ENCODE measurements around the gene CD2.

CD2 gene

GRCh38 chr1:116739371-116740012 is 14.7 kb upstream of the CD2 start:
- Histone ChIP-seq H3K27ac (no peak overlapping the region), H3K4me3 (ENCODE audit: low read depth, low read length) (no peak overlapping the region), H3K9me3 (ENCODE audit: severe bottlenecking) (peaks cover 23% of the 10 kb centered on the region), H3K36me3 (no peaks in the 10 kb centered on the region), H3K27me3 (ENCODE audit: insufficient read depth, low read depth, severe bottlenecking) (no peaks in the 10 kb centered on the region)
- DNase-seq, result no peak
- no peak for TF ChIP-seq CTCF (IDR thresholded peaks at IDR 0.05; ENCODE audit: low read depth, low read length)

GRCh38 chr1:116740296-116740695 is 13.9 kb upstream of the CD2 start:
- H3K9me3 ChIP-seq (ENCODE audit: severe bottlenecking), result peaks cover 23% of the 10 kb centered on the region
- no peak for DNase-seq
- H3K4me3 ChIP-seq (ENCODE audit: low read depth, low read length), result no peak overlapping the region
- no peaks in the 10 kb centered on the region for H3K36me3 ChIP-seq
- no peaks in the 10 kb centered on the region for H3K27me3 ChIP-seq (ENCODE audit: insufficient read depth, low read depth, severe bottlenecking)
- H3K27ac ChIP-seq, result no peak overlapping the region
- TF ChIP-seq CTCF (IDR thresholded peaks at IDR 0.05; ENCODE audit: low read depth, low read length), result no peak

- H3K27ac ChIP-seq, result no peak overlapping the region
- no peak for DNase-seq
- H3K27me3 ChIP-seq (ENCODE audit: insufficient read depth, low read depth, severe bottlenecking), result no peaks in the 10 kb centered on the region
- H3K4me3 ChIP-seq (ENCODE audit: low read depth, low read length), result no peak overlapping the region
- H3K36me3 ChIP-seq, result no peaks in the 10 kb centered on the region
- peaks cover 23% of the 10 kb centered on the region for H3K9me3 ChIP-seq (ENCODE audit: severe bottlenecking)
- no peak for TF ChIP-seq CTCF (IDR thresholded peaks at IDR 0.05; ENCODE audit: low read depth, low read length)
Measured at GRCh38 chr1:116740746-116741145, 13.5 kb upstream of the CD2 start.

GRCh38 chr1:116741836-116742565 is 12.2 kb upstream of the CD2 start:
- H3K36me3 ChIP-seq, result no peaks in the 10 kb centered on the region
- TF ChIP-seq CTCF (IDR thresholded peaks at IDR 0.05; ENCODE audit: low read depth, low read length), result no peak
- H3K4me3 ChIP-seq (ENCODE audit: low read depth, low read length), result no peak overlapping the region
- DNase-seq, result no peak
- H3K9me3 ChIP-seq (ENCODE audit: severe bottlenecking), result peaks cover 25% of the 10 kb centered on the region
- H3K27me3 ChIP-seq (ENCODE audit: insufficient read depth, low read depth, severe bottlenecking), result no peaks in the 10 kb centered on the region
- H3K27ac ChIP-seq, result no peak overlapping the region

- no peak for DNase-seq
- Histone ChIP-seq H3K9me3 (ENCODE audit: severe bottlenecking) (peaks cover 32% of the 10 kb centered on the region), H3K27ac (no peak overlapping the region), H3K36me3 (no peaks in the 10 kb centered on the region), H3K27me3 (ENCODE audit: insufficient read depth, low read depth, severe bottlenecking) (no peaks in the 10 kb centered on the region), H3K4me3 (ENCODE audit: low read depth, low read length) (no peak overlapping the region)
- TF ChIP-seq CTCF (IDR thresholded peaks at IDR 0.05; ENCODE audit: low read depth, low read length), result no peak
Measured at GRCh38 chr1:116743535-116743934, 10.7 kb upstream of the CD2 start.

Measured in WERI-Rb-1 (cell line).